Measurements from ENCODE around the gene LRBA. TPM values are rescaled to one million over a fixed set of nuclear protein-coding genes. Genes with fewer than 3 reads are reported as not detected.

LRBA gene
- total RNA-seq, 2 donors from 2014 or later = 55.5 to 77.7 TPM

GRCh38 chr4:150581641-150582051 is 433.4 kb downstream of the LRBA start:
- intact Hi-C loops (cut with DNase I) = no loop called here

GRCh38 chr4:150581056-150581605 is 434.0 kb downstream of the LRBA start:
- intact Hi-C loops (cut with DNase I) = no loop called here
- Histone ChIP-seq H3K4me3 (no peak overlapping the region), H3K27me3 (no peaks in the 10 kb centered on the region), H3K4me1 (no peaks in the 10 kb centered on the region), H3K9me3 (no peaks in the 10 kb centered on the region), H3K27ac (peak overlapping the region; percentile 17), H3K36me3 (no peaks in the 10 kb centered on the region), H3K9ac (ENCODE audit: low read depth in 2 of 2, low read length in 2 of 2) (no peak overlapping the region)
- no peak for DNase-seq
- TF ChIP-seq CTCF (IDR thresholded peaks at IDR 0.05) = no peak

More at GRCh38 chr4:150581641-150582051, 433.4 kb downstream of the LRBA start:
- no peak for TF ChIP-seq CTCF (IDR thresholded peaks at IDR 0.05)
- Histone ChIP-seq H3K4me3 (peak overlapping the region; percentile 20), H3K36me3 (no peaks in the 10 kb centered on the region), H3K9me3 (no peaks in the 10 kb centered on the region), H3K27ac (peak overlapping the region; percentile 62), H3K9ac (ENCODE audit: low read depth in 2 of 2, low read length in 2 of 2) (no peak overlapping the region), H3K4me1 (no peaks in the 10 kb centered on the region), H3K27me3 (no peaks in the 10 kb centered on the region)
- DNase-seq = peak; percentile 50

- Histone ChIP-seq H3K9ac (ENCODE audit: low read depth in 2 of 2, low read length in 2 of 2) (peak overlapping the region in 1 of 2 donors; percentile 46), H3K9me3 (no peaks in the 10 kb centered on the region), H3K27me3 (no peaks in the 10 kb centered on the region), H3K27ac (peak overlapping the region; percentile 53), H3K4me1 (no peaks in the 10 kb centered on the region), H3K4me3 (peak overlapping the region; percentile 13), H3K36me3 (no peaks in the 10 kb centered on the region)
- intact Hi-C loops (cut with DNase I) = no loop called here
- DNase-seq = no peak
- TF ChIP-seq CTCF (IDR thresholded peaks at IDR 0.05) = no peak
Measured at GRCh38 chr4:150580306-150580705, 434.8 kb downstream of the LRBA start.

- H3K9ac ChIP-seq (ENCODE audit: low read depth in 2 of 2, low read length in 2 of 2) = peak overlapping the region; percentile 46 to 50
- intact Hi-C loops (cut with DNase I) = loop anchor here (10.0 kb wide), 1 partner anchor 275 kb away; no protein-coding TSS in a partner anchor
- peak overlapping the region; percentile 53 for H3K27ac ChIP-seq
- peak overlapping the region; percentile 13 for H3K4me3 ChIP-seq
- no peaks in the 10 kb centered on the region for H3K27me3 ChIP-seq
- H3K36me3 ChIP-seq = no peaks in the 10 kb centered on the region
- TF ChIP-seq CTCF (IDR thresholded peaks at IDR 0.05) = no peak
- DNase-seq = no peak
- no peaks in the 10 kb centered on the region for H3K4me1 ChIP-seq
- no peaks in the 10 kb centered on the region for H3K9me3 ChIP-seq
Measured at GRCh38 chr4:150579551-150580234, 435.4 kb downstream of the LRBA start.

- Histone ChIP-seq H3K9me3 (no peaks in the 10 kb centered on the region), H3K9ac (ENCODE audit: low read depth in 2 of 2, low read length in 2 of 2) (peak overlapping the region; percentile 46 to 50), H3K27ac (peak overlapping the region; percentile 53), H3K27me3 (no peaks in the 10 kb centered on the region), H3K36me3 (no peaks in the 10 kb centered on the region), H3K4me3 (peak overlapping the region; percentile 13), H3K4me1 (no peaks in the 10 kb centered on the region)
- intact Hi-C loops (cut with DNase I) = loop anchor here (10.0 kb wide), 1 partner anchor 274 kb away; no protein-coding TSS in a partner anchor
- no peak for TF ChIP-seq CTCF (IDR thresholded peaks at IDR 0.05)
- DNase-seq = no peak
Measured at GRCh38 chr4:150578745-150579501, 436.2 kb downstream of the LRBA start.

All from colonic mucosa (tissue), 4 donors.